Skeletal muscle cell (primary cell): ENCODE data around the gene NUTM1.
A peak's percentile ranks its signal among the peaks of the same experiment; 100 is the strongest.
"Not testable (repeated sequence)": the region's sequence is repeated elsewhere in the genome, so short reads cannot be mapped to it uniquely, and the experiment has no call there.

ENCODE experiments used
- DNase-seq: peaks from one replicate; pipeline ENCODE4 v3.0.0-alpha.2; 2010; ENCODE audit warnings: low read depth
- H3K4me3 ChIP-seq: 2 replicates; pipeline ENCODE4 v1.5.1; 2011; ENCODE audit warnings: low read depth, mild to moderate bottlenecking, control low read depth, low read length, moderate library complexity

NUTM1 gene

DNA sequence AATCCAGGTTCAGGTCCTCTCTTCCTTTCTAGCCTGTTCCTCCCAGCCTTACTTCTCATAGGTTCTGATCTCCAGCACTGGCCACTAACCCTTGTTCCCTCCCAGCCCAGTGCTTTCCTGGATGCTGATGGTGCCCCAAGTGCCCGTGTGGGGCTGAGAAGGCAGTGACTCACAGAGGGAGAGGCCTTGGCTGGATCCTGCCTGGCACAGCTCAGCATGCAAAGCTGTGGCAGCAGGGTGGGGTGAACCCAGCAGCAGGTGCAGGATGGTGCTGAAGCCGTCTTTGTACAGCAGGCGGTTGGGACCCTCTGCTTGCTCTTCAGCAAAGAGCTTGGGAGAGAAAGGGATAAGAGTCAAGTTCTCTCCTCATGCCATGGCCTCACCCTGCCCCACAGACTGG, 16.3 kb downstream of the NUTM1 start:
- H3K4me3 ChIP-seq: no peak overlapping the region
- DNase-seq: no peak

DNA sequence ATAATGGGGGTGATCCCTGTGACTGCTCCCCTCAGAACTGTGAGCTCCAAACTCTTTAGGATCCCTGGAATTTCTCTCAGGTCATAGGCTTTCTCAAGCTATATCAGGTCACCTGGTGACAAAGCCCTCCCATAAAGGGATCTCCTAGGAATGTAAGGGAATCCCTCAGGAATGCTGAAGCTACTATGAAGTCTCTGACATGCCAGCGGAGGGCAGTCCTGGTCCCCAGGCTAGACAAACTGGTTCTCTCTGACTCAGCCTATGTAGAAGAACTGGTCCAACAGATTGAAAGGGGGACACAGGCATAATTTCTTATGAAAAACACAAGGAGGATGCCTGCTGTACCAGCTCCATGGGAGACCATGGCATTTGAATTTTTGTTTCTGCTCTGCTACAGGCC, 17.2 kb downstream of the NUTM1 start:
- H3K4me3 ChIP-seq: no peak overlapping the region
- no peak for DNase-seq

DNA sequence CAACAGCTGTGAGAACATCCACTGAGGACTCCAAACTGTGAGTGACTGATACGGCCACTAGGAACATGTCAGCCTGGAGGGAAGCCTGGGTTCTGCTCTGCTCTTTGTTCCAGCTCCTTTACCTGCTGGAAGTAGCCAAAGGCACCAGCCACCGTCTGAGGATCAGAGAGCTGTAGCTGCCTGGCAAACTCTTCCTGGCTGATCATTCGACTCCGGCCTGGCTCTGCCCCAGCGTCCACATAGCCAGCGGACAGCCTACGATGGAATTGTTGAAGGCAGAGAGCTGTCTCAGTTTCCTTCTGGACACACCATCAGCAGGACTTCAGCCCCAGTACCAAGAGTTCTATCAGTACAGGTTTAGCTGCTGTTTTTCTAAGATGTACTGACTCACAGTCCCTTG, 18.2 kb downstream of the NUTM1 start:
- DNase-seq: no peak
- no peak overlapping the region for H3K4me3 ChIP-seq

DNA sequence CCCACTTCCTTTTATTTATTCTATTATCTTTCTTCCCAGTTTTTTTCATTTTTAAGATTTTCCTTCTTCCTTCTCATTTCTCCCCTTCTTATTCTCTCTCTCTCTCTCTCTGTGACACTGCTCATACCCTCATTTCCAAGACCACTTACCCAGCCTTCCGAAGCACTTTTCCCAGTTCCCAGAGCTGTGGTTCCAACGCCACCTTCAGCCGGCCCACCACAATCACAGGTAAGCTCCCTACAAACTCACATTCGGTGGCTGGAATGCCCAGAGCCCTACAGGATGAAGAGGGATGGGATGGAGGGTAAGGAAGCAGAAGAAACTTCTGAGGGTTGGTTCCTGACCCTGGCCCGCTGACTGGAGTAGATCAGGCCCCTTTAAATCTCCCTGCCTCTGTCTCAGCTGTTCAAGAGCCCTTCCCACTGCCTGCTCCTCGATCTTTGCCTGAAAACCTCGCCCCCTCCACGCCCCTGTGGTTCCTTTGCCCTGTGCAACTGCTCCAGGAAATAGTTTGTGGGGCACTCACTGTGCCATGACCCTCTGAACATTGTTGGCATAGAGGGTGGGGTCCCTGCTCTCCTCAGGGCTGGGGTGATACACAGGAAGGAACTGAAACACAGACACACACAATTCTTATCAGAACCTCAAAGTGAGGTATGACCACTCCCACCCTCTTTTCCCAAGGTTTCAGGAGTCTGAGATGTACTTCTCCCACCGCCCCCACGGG, 19.1 kb downstream of the NUTM1 start:
- no peak overlapping the region for H3K4me3 ChIP-seq
- DNase-seq: no peak

DNA sequence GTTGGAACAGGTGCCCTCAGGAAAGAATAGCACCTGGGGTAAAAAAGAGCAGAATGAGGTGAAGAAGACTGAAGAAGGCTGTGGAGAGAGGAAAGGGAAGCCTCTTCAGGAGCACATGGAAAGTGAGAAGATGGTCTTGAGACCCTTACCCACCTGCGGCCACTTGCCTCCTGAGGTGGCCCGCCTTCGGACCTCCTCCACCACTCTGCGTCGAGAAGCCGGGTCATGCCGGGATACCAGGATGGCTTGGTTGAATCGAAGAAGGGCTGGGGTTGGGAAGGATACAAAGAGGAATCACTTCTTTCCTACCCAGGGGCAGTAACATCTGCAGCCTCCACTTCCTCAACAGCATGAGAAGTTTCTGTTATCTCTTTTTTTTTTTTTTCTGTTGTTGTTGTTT, 20.9 kb downstream of the NUTM1 start:
- H3K4me3 ChIP-seq: no peak overlapping the region
- no peak for DNase-seq

DNA sequence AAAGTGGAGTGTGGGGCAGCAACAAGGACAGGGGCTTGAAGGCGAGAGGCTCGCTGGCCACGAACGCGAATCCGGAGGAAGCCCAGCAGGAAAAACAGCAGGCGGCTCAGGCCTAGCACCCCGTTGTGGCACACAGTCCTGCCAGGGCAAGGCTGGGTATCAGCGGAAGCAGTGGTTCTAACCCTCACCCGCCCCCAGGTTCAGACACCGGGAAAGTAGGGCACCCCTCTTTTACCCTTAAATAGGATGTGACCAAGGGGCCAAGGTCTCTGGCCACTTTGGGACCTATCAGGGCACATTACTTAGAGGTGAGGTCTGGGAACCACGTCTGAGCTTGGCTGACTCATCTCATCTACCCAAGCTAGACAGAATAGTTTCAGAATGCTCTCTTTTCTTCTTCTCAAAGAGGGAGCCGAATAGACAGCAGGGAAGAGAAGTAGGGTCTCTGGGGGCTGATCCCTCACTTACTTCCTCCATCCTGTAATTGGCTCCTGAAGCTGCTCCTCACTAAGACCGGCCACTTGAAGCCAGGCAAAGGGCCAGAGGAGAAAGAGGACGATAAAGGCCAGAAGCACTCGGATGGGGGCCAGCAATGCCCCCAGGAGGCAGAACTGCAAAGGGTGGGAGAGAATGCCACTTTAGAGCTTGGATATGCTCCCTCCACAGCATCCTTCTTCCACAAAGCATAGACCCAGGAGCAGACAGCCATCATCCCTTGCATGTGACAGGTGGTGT, 22.1 kb downstream of the NUTM1 start:
- peak overlapping the region; percentile 96 for H3K4me3 ChIP-seq
- DNase-seq: no peak

DNA sequence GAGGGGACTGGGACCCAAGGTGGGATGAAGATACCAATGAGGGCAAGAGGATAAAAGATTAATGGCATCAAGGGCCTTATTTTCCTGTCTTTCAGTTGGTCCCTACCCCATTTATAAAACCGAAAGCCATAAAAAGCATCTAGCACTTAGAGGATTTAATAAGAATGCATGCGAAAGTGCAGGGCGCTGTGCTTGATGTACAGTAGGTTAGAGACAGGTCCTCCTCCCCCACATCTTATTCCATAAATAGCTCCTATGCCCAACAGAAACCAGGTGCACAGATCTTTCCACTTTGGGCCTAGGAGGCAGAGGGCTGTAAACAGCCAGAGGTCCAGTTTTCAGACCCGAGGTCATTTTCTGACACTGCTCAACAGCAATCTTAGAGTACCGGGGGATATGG, 22.7 kb downstream of the NUTM1 start:
- H3K4me3 ChIP-seq: peak overlapping the region; percentile 96
- DNase-seq: no peak

DNA sequence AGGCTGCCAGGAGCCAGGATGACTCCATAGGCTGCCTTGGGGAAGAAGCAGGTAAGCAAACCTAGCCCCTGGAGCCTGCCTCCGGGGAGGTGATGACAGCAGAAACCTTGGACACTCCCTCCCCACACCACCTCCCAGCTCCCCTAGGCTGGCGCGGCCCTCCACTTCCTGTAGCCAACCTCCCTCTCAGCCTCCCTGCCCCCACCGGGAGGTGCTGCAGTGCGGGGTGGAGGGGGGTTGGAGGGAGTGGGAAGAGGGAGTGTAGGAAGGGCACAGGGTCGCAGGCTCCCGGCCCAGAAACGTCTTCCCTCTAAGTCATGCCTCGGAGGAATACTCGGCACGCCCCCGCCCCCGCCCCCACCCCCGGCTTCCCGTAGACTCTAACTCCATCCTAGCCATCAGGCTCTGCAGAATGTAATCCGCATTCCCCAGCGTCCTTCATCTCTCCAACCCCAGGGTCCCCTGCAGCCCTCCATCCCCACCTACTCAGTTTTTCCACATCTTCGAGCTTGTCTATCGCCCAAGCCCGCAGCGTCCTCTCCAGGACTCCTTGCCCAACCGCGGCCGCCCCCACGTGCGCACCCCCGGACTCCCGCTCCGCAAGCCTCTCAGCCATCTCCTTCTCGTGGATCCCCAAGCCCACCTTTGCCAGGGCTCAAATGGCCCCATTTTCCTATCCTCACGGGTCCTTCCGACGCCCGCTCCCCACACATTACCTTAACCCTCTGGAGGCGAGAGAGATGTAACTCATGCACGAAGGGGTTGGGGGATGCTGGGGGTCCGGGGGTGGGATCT, 23.4 kb downstream of the NUTM1 start:
- DNase-seq: no peak
- H3K4me3 ChIP-seq: peak overlapping the region; percentile 96

DNA sequence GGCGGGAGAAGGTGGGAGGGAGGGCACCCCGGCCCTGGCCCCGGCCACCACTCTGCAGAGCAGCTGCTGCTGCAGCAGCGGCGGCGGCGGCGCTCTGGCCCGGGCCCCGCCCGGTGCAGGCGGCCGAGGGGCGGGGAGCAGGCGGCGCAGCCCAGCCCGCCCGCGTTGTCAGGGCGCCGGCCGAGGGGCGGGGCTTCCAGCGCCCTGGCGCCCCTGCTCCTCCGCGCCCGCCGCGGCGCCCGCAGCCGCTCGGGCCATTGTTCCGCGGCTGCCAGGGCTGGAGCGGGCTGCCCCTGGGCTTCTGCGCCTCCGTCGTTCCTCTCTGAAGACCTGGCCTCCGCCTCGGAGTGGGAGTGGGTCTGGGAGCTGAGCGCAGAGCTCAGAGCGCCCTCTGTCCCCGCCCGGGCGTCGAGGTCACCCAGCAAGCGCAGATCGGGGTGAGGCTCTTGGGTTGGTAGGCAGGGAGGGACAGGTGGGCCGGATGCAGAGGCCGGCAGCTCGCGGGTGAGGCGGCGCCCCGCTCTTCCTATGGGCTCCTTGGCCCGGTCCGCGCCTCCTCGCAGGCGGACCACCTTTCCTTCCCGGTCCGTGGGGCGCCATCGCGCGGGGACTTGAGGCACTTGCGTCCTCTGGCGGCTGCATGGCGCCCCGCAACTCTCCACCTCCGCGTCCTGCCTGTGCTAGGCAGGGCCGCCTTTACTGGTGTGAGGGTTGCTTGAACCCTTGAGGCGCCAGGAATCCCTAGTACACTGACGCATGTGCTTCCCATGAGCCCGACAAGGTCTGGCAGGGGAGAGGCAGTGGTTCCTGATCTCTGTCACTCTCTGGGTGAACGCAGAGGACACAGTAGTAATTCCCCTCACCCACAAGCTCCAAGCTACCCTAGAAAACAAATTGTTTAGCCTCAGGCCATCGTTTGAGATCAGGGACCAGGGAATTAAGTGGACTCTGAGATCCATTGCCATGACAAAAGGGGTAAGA, 24.3 kb downstream of the NUTM1 start, which contains the start of gene LPCAT4:
LPCAT4 (minus strand) TSS at position 96 of the 981 bp plus-strand sequence. CDS start 96 bp downstream, outside the sequence.
- H3K4me3 ChIP-seq: peak within 1 kb of the TSS; percentile 96
- DNase-seq: peak; percentile 47

DNA sequence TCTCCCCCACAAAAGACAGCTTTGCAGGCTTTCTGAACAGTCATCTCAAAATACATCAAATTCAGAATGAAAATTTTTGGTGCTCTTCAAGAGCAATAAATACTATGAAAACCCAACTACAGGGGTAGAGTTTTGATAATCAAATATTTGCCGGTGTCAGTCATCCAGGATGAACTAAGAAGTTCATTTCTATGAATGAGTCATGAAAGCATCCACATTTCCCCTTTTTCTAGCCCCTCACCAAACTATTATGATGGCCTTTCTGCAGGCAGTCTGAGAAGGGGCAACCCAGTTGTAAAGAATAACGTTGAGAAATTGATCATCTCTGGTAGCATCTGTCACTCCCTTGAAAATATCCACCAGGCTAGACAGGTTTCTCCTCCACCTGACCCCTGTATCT, 27.0 kb downstream of the NUTM1 start:
- no peak overlapping the region for H3K4me3 ChIP-seq
- no peak for DNase-seq

DNA sequence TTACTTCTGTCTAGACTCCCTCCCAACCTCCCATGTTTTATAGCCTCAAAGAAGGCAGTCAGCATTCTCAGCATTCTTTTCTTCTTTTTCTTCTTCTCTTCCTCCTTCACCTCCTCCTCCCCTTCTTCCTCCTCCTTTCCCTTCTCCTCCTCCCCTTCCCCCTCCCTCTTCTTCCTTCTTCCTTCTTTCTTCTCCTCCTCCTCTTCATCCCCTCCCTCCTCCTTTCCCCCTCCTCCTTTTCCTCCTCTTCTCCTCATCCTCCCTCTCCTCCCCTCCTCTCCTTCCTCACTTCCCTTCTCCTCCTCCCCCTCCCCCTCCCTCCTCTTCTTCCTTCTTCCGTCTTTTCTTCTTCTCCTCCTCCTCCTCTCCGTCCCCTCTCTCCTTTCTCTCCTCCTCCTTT, 27.5 kb downstream of the NUTM1 start:
- no peak for DNase-seq
- no peak overlapping the region for H3K4me3 ChIP-seq

DNA sequence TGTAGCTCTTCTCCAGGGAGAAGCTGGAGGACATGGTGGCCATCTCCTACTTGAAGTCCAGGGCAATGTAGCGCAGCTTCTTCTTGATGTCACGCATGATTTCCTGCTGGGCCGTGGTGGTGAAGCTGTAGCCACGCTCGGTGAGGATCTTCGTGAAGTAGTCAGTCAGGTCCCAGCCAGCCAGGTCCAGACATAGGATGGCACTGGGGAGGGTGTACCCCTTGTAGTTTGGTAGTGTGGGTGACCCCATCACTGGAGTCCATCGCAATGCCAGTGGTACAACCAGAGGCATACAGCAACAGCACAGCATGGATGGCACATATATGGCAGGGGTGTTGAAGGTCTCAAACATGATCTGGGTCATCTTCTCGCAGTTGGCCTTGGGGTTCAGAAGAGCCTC, 30.8 kb downstream of the NUTM1 start:
- no peak for DNase-seq
- no peak overlapping the region for H3K4me3 ChIP-seq

DNA sequence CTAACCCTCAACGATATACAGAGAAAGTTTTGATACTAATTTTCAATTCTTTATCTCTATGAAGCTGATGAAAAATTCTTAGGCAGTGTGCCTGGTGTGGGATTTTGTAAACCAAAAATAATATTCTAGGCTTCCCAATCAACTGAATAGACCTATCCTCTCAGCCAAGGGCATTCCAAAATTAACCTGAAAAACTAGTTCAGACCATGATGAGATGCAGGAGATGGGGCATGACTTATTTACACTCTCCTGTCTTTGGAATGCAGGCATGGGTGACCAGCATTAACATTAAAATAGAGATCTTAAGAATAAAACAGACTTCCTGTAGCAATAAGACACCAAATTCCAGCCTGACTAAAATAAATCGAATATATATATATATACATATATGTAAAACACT, 31.7 kb downstream of the NUTM1 start:
- no peak for DNase-seq
- H3K4me3 ChIP-seq: no peak overlapping the region

DNA sequence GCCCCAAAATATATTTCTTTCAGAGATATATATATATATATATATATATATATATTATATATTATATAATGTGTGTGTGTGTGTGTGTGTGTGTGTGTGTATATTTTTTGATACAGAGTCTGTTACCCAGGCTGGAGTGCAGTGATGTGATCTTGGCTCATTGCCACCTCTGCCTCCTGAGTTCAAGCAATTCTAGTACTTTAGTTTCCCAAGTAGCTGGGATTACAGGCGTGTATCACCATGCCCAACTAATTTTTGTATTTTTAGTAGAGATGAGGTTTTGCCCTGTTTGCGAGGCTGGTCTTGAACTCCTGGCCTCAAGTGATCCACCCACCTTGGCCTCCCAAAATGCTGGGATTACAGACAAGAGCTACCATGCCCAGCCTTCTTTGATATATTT, 32.4 kb downstream of the NUTM1 start:
- DNase-seq, H3K4me3 ChIP-seq: not testable (repeated sequence)

DNA sequence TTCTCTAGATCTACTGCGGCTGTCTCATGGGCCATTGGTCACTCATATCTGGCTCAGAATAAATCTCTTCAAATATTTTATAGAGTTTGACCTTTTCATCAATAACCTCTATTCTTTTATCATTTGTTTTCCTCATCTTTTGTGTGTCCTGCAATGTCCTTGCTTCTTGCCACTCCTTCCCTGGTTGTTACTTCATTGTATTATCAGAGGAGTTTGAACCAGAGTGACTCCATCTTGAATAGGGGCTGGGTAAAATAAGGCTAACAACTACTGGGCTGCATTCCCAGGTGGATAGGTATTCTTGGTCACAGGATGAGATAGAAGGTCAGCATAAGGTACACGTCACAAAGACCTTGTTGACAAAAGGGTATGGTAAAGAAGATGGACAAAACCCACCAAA, 33.7 kb downstream of the NUTM1 start:
- no peak overlapping the region for H3K4me3 ChIP-seq
- DNase-seq: no peak

DNA sequence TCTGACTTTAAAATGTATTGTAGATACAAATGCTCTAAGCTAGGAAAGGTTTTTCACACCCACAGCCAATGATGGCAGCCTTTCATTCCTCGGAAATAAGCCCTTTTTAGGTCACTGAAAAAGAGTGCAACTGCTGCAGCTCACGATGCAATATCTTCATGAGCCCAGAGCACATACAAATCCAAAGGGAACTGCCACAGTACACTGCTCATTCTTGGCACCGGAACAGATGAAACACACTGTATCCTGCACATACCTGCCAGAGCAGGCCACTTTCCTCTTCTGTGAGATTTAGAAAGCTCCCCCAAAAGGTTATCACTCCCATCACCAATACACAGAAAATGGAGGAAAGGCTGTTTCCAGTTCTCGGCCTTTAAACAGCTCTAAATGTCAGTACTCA, 37.4 kb downstream of the NUTM1 start:
- H3K4me3 ChIP-seq, DNase-seq: not testable (repeated sequence)

DNA sequence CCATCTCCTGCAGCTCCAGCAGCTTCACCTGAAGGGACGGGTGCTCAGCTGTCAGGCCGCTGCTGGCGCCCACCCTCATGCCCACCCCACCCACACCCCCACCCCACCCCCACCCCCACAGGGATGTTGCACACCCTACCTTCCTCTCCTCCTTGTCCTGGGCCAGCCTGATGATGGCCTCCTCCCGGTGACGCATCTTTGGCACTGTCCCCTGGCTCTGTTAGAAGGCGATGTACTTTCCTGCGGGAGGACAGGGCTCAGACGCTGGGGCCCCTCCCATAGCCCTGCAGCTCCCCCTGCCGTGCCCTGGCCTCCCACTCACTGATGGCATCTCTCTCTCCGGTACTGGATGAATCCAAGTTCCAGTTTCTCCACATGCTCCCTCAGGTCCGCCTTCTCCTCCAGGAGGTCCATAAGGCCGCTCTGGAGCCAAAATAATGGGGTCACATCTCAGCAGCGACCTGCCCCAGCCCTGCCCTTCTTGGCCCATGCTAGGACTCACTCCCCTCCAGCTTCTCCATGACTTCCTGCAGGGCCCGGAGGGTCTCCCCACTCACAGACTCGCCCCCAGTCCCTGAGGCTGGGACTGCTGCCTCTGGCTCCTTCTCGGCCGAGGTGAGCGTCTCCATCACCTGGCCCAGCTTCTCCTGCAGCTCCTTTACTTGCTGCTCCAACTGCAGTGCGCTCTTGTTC, 38.9 kb downstream of the NUTM1 start:
- not testable (repeated sequence) for H3K4me3 ChIP-seq, DNase-seq

DNA sequence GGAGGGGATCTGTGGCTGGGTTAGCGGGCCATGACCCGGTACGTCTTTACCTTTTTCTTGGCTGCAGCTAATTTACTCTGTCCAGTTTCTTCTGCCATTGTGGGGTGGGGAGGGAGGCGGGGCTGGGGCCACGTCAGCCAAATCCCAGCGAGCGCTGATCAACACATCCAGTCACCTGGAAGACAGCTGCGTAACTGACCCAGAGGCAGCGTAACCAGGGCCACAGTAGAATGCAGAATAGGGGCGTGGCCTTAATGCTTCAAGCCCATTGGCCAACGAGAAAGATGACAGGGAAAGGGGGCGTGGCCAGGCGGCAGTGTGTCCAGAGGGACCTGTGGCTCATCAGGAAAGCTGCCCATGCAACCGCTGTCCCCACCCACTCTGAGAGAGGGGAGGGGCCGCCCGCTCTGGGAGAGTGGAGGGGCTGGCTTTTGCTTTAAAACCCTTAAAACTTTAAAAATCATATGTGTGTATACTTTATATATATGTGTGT, 46.5 kb downstream of the NUTM1 start:
- not testable (repeated sequence) for DNase-seq, H3K4me3 ChIP-seq
